Subcutaneous adipose tissue (tissue), 4 donors: Measurements from ENCODE around the gene POLL. TPM values are rescaled to one million over a fixed set of nuclear protein-coding genes. Genes with fewer than 3 reads are reported as not detected.

Source experiments
- CTCF ChIP-seq: fragments of 450-650 bp; IDR thresholded peaks from one replicate; pipeline ENCODE4 v1.5.1; 2016; ENCODE audit warnings: low read depth, mild to moderate bottlenecking, control low read depth, antibody characterized with exemption, moderate library complexity
- total RNA-seq, 4 donors: library from RNA; depleted of rRNA; stranded (reverse); fragments of >200 nt; gene quantifications; one replicate each; pipeline ENCODE4 v1.1.0, GENCODE V29; 2016

Gene POLL
- 10 to 100 TPM; 11.9 to 30.7 (median 21.4) TPM for total RNA-seq

GRCh38 chr10:101587725-101588653, at the start of gene POLL, which contains the start of gene DPCD:
Gene POLL, minus strand, starts transcription at chr10:101588257. Its CDS starts 897 bp downstream, at chr10:101587360.
Gene DPCD, plus strand, starts transcription at chr10:101588321. Its CDS starts 16 bp downstream, at chr10:101588337.
- TF ChIP-seq CTCF, result no peak

- TF ChIP-seq CTCF, result no peak
Measured at GRCh38 chr10:101631821-101632475, 43.9 kb upstream of the POLL start.

GRCh38 chr10:101630633-101630920, 42.5 kb upstream of the POLL start:
- no peak for TF ChIP-seq CTCF

- TF ChIP-seq CTCF, result no peak
Measured at GRCh38 chr10:101629837-101630632, 42.0 kb upstream of the POLL start.

GRCh38 chr10:101625821-101626412, 37.9 kb upstream of the POLL start:
- TF ChIP-seq CTCF, result no peak

- no peak for TF ChIP-seq CTCF
Measured at GRCh38 chr10:101624526-101625102, 36.6 kb upstream of the POLL start.
